ENCODE results near the gene DNAJC1.

Gene DNAJC1

GRCh38 chr10:21934307-21934706 lies 69.2 kb downstream of the DNAJC1 start:
- H3F3A ChIP-seq (ENCODE audit: insufficient read depth) = no peaks in the 10 kb centered on the region
- no peaks in the 10 kb centered on the region for H3K36me3 ChIP-seq (ENCODE audit: low read length)
- H3K79me2 ChIP-seq (ENCODE audit: insufficient read depth, low read length) = no peaks in the 10 kb centered on the region
- no peaks in the 10 kb centered on the region for H3K9me2 ChIP-seq (replicated peaks; ENCODE audit: insufficient read depth, low read length)
- H3K9me3 ChIP-seq (ENCODE audit: insufficient read depth, low read length) = no peaks in the 10 kb centered on the region
- TF ChIP-seq CTCF (IDR thresholded peaks at IDR 0.05; ENCODE audit: insufficient read depth, low read length, poor library complexity, severe bottlenecking) = no peak
- TF ChIP-seq EZH2phosphoT487 (conservative IDR thresholded peaks at IDR 0.05; ENCODE audit: low read length) = no peak
- no peaks in the 10 kb centered on the region for H3K27me3 ChIP-seq (ENCODE audit: low read length)
- H2AFZ ChIP-seq (ENCODE audit: low read depth, low read length, severe bottlenecking) = no peak overlapping the region
- peaks cover 2% of the 10 kb centered on the region; the same call in 1 of the 2 replicates for H4K20me1 ChIP-seq (ENCODE audit: low read depth, low read length)
- no peak overlapping the region for H3K9ac ChIP-seq (ENCODE audit: low read length)
- H3K4me3 ChIP-seq (ENCODE audit: insufficient read depth, low read length, poor library complexity, severe bottlenecking) = no peak overlapping the region
- no peak overlapping the region for H3K27ac ChIP-seq (ENCODE audit: low read depth, low read length)
- no peak overlapping the region for H3K4me2 ChIP-seq (ENCODE audit: low read depth, low read length, poor library complexity, severe bottlenecking)

GRCh38 chr10:21929070-21929469 lies 74.5 kb downstream of the DNAJC1 start:
- Histone ChIP-seq H4K20me1 (ENCODE audit: low read depth, low read length) (peaks cover 4% of the 10 kb centered on the region; the same call in 1 of the 2 replicates), H3K9ac (ENCODE audit: low read length) (no peak overlapping the region), H3K79me2 (ENCODE audit: insufficient read depth, low read length) (no peaks in the 10 kb centered on the region)

GRCh38 chr10:21927631-21928353 lies 75.7 kb downstream of the DNAJC1 start:
- H3K4me3 ChIP-seq (ENCODE audit: insufficient read depth, low read length, poor library complexity, severe bottlenecking) = no peak overlapping the region
- TF ChIP-seq EZH2phosphoT487 (conservative IDR thresholded peaks at IDR 0.05; ENCODE audit: low read length) (no peak), CTCF (IDR thresholded peaks at IDR 0.05; ENCODE audit: insufficient read depth, low read length, poor library complexity, severe bottlenecking) (no peak)
- H3K9me2 ChIP-seq (replicated peaks; ENCODE audit: insufficient read depth, low read length) = no peaks in the 10 kb centered on the region
- H3K27me3 ChIP-seq (ENCODE audit: low read length) = no peaks in the 10 kb centered on the region
- H3K9me3 ChIP-seq (ENCODE audit: insufficient read depth, low read length) = no peaks in the 10 kb centered on the region
- H2AFZ ChIP-seq (ENCODE audit: low read depth, low read length, severe bottlenecking) = no peak overlapping the region
- H3K79me2 ChIP-seq (ENCODE audit: insufficient read depth, low read length) = no peaks in the 10 kb centered on the region
- 0 out of 2 replicates have a peak, but pooled peaks cover 3% of the 10 kb centered on the region for H3K36me3 ChIP-seq (ENCODE audit: low read length)
- no peak overlapping the region for H3K9ac ChIP-seq (ENCODE audit: low read length)
- H3K27ac ChIP-seq (ENCODE audit: low read depth, low read length) = no peak overlapping the region
- H3K4me2 ChIP-seq (ENCODE audit: low read depth, low read length, poor library complexity, severe bottlenecking) = no peak overlapping the region
- peaks cover 7% of the 10 kb centered on the region; the same call in 1 of the 2 replicates for H4K20me1 ChIP-seq (ENCODE audit: low read depth, low read length)
- no peaks in the 10 kb centered on the region for H3F3A ChIP-seq (ENCODE audit: insufficient read depth)

More at GRCh38 chr10:21929070-21929469, 74.5 kb downstream of the DNAJC1 start:
- H3K27me3 ChIP-seq (ENCODE audit: low read length) = no peaks in the 10 kb centered on the region
- H3F3A ChIP-seq (ENCODE audit: insufficient read depth) = no peaks in the 10 kb centered on the region
- H3K9me2 ChIP-seq (replicated peaks; ENCODE audit: insufficient read depth, low read length) = no peaks in the 10 kb centered on the region
- no peak overlapping the region for H3K4me3 ChIP-seq (ENCODE audit: insufficient read depth, low read length, poor library complexity, severe bottlenecking)
- no peaks in the 10 kb centered on the region for H3K9me3 ChIP-seq (ENCODE audit: insufficient read depth, low read length)
- H3K36me3 ChIP-seq (ENCODE audit: low read length) = 0 out of 2 replicates have a peak, but pooled peaks cover 3% of the 10 kb centered on the region
- no peak overlapping the region for H3K27ac ChIP-seq (ENCODE audit: low read depth, low read length)
- H3K4me2 ChIP-seq (ENCODE audit: low read depth, low read length, poor library complexity, severe bottlenecking) = no peak overlapping the region
- H2AFZ ChIP-seq (ENCODE audit: low read depth, low read length, severe bottlenecking) = no peak overlapping the region
- TF ChIP-seq CTCF (IDR thresholded peaks at IDR 0.05; ENCODE audit: insufficient read depth, low read length, poor library complexity, severe bottlenecking) (no peak), EZH2phosphoT487 (conservative IDR thresholded peaks at IDR 0.05; ENCODE audit: low read length) (no peak)
